Brain microvascular endothelial cell (primary cell): ENCODE results near the gene FAM83B.

Source experiments
- DNase-seq: peaks from one replicate; pipeline ENCODE4 v3.0.0-alpha.2; 2020
- H3K27ac ChIP-seq: fragments of 250-450 bp; sonication (Bioruptor Pico); 2 replicates; pipeline ENCODE4 v1.5.1; 2020; ENCODE audit warnings: mild to moderate bottlenecking, moderate library complexity
- H3K27me3 ChIP-seq: fragments of 250-450 bp; sonication (Bioruptor Pico); replicated peaks from 2 replicates; pipeline ENCODE4 v1.5.1; 2020; ENCODE audit warnings: mild to moderate bottlenecking
- H3K36me3 ChIP-seq: fragments of 250-450 bp; sonication (Bioruptor Pico); replicated peaks from 2 replicates; pipeline ENCODE4 v1.5.1; 2020; ENCODE audit warnings: mild to moderate bottlenecking
- H3K4me3 ChIP-seq: 2 replicates; pipeline ENCODE4 v1.5.1; 2011; ENCODE audit warnings: low read depth, mild to moderate bottlenecking, control low read depth, low read length, moderate library complexity
- CTCF ChIP-seq: IDR thresholded peaks from 2 replicates; pipeline ENCODE4 v1.5.1; 2011; ENCODE audit warnings: low read depth, mild to moderate bottlenecking, moderate library complexity, low read length, control low read depth, inconsistent platforms; ENCODE audit errors: missing control alignments
- in situ Hi-C: cut with HindIII; loops from 2 replicates; pipeline ENCODE4 v1.10.0; 2017; ENCODE audit warnings: low sequenced_read_pairs, low pct_ligation_motif_present

Gene FAM83B

GRCh38 chr6:54920628-54921027 lies 74.1 kb downstream of the FAM83B start:
- H3K4me3 ChIP-seq, result no peak overlapping the region
- no peak for TF ChIP-seq CTCF
- in situ Hi-C loops, result no loop called here
- H3K36me3 ChIP-seq, result no peaks in the 10 kb centered on the region
- no peak overlapping the region for H3K27ac ChIP-seq
- no peaks in the 10 kb centered on the region for H3K27me3 ChIP-seq
- DNase-seq, result no peak

- Histone ChIP-seq H3K4me3 (no peak overlapping the region), H3K27me3 (no peaks in the 10 kb centered on the region), H3K27ac (no peak overlapping the region), H3K36me3 (no peaks in the 10 kb centered on the region)
- in situ Hi-C loops, result no loop called here
- no peak for DNase-seq
- TF ChIP-seq CTCF, result no peak
These were observed 75.3 kb downstream of the FAM83B start for GRCh38 chr6:54921891-54922290.

- DNase-seq, result no peak
- Histone ChIP-seq H3K4me3 (no peak overlapping the region), H3K27ac (no peak overlapping the region), H3K27me3 (no peaks in the 10 kb centered on the region), H3K36me3 (no peaks in the 10 kb centered on the region)
- in situ Hi-C loops, result no loop called here
- no peak for TF ChIP-seq CTCF
These were observed 82.8 kb downstream of the FAM83B start for GRCh38 chr6:54929245-54929909.

- in situ Hi-C loops, result no loop called here
These were observed 86.1 kb downstream of the FAM83B start for GRCh38 chr6:54932622-54933021.

GRCh38 chr6:54935739-54936138 lies 89.2 kb downstream of the FAM83B start:
- no peak overlapping the region for H3K4me3 ChIP-seq
- no peaks in the 10 kb centered on the region for H3K27me3 ChIP-seq
- in situ Hi-C loops, result no loop called here
- no peak for TF ChIP-seq CTCF
- no peaks in the 10 kb centered on the region for H3K36me3 ChIP-seq
- H3K27ac ChIP-seq, result no peak overlapping the region
- DNase-seq, result no peak

More at GRCh38 chr6:54932622-54933021, 86.1 kb downstream of the FAM83B start:
- TF ChIP-seq CTCF, result no peak
- no peak overlapping the region for H3K4me3 ChIP-seq
- no peak overlapping the region for H3K27ac ChIP-seq
- DNase-seq, result no peak
- H3K36me3 ChIP-seq, result no peaks in the 10 kb centered on the region
- no peaks in the 10 kb centered on the region for H3K27me3 ChIP-seq

- Histone ChIP-seq H3K27ac (no peak overlapping the region), H3K27me3 (no peaks in the 10 kb centered on the region), H3K36me3 (no peaks in the 10 kb centered on the region), H3K4me3 (no peak overlapping the region)
- no peak for TF ChIP-seq CTCF
- no peak for DNase-seq
- in situ Hi-C loops, result no loop called here
These were observed 90.8 kb downstream of the FAM83B start for GRCh38 chr6:54937371-54937770.
